Daoy (cell line): ENCODE measurements around the gene DYNLT2. TPM values are rescaled to one million over a fixed set of nuclear protein-coding genes. Genes with fewer than 3 reads are reported as not detected.

Experiments used
- DNase-seq: peaks from one replicate; pipeline ENCODE4 v3.0.0-alpha.2; 2015; ENCODE audit warnings: low read depth
- total RNA-seq: library from RNA; depleted of rRNA; stranded (reverse); fragments of >200 nt; shearing (Covaris generic); gene quantifications from 2 replicates; pipeline ENCODE4 v1.2.3, GENCODE V29; 2014

DYNLT2 gene
- total RNA-seq, 1 experiment from 2014 or later = 2.3 TPM

DNA sequence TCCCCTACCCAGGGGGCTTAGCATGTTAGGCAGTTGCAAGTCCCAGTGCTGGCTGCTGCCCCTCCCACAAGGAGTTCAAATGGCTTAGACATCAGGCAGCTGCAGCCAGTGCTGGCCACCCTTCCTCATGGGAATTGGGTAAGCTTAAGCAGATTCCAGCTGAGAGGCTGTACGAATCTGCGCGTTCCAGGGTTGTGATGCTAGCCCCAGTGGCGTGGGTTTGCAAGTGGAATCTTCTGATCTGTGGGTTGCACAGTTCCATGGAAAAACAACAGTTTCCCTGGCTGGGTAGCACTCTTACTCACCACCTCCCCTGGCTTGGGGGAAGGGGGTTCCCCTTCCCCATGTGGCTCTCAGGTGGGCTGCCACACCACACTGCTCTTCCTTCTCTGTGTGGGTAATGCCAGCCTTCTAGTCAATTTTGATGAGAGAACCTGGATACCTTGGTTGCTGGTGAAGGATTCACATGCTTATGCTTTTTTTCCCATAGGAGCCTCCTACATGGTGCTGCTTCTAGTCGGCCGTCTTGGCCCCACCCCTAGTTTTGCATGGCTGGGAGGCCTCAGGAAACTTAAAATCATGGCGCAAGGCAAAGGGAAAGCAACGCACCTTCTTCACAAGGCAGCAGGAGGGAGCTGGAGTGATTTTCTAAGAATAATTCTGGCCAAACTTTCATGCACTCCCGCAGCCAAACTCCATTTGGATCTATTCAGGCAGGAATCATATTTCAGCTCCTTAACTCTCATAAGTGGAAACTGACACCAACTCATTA, 13.0 kb downstream of the DYNLT2 start:
- DNase-seq = no peak

DNA sequence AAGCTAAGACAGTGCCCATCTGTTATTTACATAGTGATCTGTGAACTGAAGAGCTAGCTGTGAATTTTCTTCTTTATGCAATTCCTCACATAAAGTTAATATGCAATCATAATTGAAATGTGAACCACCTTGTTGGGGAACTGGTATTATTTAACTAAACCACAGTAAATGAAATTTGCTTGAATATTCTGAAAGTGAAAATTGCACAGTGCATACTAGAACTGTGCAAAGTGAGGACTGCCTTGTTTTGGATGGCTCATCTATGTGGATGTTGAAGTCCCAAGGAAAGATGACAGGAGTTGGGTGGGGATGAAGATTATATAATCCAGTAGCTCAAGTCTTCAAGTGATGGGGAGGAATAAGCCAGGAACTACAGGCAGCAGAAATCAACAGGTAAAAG, 21.4 kb downstream of the DYNLT2 start:
- DNase-seq = no peak

DNA sequence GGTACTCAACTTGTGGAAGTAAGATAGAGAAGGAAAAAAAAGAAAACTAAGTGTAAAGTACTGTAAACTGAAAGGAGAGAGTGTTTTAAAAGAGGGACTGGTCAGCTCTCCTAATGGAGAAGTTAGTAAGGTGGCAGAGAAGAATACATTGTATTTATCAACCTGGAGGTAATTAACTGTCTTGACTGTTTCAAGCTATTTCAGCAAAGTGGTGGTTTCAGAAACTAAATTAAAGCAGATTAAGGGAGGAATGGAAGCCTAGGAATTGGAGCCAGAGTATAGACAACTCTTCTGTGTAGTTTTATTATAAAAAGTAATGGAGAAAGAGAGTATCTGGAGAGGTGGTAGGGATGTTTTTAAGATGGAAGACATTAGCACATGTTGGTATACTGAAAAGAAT, 24.4 kb downstream of the DYNLT2 start:
- DNase-seq = no peak

DNA sequence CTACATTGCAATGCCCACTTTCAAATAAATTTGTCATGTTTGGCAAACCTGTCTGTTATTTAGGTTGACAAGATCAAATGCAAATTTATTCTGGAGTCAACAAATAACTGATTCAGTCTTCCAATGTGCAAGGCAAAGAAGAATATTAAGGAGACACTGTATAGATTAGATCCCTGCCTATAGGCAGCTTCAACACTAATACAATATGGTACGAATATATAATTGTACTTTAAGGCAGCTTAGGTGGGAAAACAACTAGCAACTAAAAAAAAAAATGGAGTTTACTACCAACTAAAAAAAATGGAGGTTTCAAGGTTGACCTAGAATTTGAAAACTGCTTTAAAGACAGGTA, 25.3 kb downstream of the DYNLT2 start:
- no peak for DNase-seq

DNA sequence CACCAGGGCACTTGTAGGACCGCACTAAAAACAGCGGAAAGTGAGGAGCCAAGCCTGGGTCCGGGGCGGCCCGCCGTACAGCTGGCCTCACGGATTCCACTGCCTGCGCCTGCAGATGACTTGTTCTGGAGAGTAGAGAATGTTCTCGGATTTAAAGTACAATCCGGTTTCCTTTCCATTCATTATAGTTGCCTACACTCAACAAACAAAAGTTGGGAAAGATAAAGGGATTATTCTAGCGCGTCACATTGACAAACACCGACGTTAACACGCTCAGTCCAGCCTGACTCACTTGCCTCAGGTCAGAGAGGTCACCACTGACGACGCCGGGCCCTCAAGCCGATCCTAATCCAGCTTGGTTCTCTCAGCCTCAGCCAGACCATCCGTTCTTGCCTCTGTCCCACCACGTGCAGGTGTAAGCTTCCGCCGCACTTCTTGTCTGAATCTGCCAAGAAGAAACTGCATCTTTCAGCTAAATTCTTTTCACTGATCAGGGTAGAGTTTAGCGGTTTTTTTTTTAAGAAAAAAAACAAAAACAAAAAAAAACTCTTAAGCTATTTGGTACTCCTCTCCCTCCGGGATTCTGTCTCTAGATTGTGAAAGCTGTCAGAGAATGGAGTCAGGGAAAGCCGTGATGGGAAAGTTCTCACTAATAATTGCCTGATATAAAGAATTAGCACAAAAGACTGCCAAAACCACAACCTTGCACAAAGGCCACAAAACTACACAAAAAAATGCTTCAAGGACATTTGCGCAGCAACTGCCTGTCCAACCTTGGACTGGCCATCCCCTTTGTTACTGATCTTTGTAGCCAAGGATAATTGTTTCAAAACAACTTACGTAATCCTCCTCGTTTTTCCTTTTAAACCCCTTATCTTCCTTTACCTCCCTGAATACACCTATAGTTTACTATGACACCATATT, 26.0 kb downstream of the DYNLT2 start:
- peak; percentile 37 for DNase-seq

GRCh38 chr6:169724494-169725124, 26.8 kb downstream of the DYNLT2 start, which contains the start of gene PHF10:
PHF10 (minus strand) TSS chr6:169724500; CDS start chr6:169723931, 569 bp downstream.
- peak; percentile 65 for DNase-seq

DNA sequence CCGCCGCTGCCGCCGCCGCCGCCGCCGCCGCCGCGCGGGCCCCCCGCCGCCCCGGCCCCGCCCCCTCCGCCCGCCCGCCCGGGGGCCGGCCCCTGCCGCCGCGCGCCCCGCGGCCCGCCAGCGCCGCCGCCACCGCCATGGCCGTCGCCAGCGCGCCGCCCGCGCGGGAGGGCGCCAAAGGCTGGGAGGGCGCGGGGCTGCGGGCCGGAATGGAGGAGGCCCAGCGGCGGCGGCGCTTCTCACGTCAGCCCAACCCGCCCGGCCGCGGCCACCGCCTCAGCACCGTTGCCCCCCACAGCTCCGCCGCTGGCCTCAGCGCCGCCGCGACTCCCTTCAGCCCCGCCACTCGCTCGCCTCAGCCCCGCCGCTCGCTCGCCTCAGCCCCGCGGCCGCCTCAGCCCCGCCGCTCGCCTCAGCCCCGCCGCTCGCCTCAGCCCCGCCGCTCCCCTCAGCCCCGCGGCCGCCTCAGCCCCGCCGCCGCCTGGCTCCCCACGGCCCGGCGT, 27.3 kb downstream of the DYNLT2 start:
- peak; percentile 67 for DNase-seq

- peak; percentile 76 for DNase-seq
Measured at GRCh38 chr6:169723200-169723909, 28.0 kb downstream of the DYNLT2 start.

GRCh38 chr6:169722362-169723199, 28.8 kb downstream of the DYNLT2 start:
- DNase-seq = peak; percentile 83

GRCh38 chr6:169720207-169720855, 31.0 kb downstream of the DYNLT2 start:
- no peak for DNase-seq

DNA sequence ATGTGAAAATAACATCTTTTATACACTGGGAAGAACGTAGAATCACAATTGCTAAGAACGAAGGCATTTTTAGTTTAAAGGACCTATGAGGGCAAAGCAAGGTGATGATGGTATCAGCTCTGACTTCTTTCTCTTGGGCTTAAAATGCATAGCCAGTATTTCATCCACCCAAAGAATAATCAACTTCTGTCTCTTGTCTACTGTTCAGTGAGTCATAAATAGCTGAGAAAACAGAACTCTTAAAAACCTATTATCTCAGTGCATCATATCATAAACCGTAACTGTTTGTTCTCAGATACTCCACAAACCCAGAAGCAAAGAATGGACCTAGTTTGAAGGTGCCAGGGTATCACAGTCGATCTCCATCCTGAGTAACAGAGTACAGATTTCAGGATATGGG, 32.3 kb downstream of the DYNLT2 start:
- no peak for DNase-seq

DNA sequence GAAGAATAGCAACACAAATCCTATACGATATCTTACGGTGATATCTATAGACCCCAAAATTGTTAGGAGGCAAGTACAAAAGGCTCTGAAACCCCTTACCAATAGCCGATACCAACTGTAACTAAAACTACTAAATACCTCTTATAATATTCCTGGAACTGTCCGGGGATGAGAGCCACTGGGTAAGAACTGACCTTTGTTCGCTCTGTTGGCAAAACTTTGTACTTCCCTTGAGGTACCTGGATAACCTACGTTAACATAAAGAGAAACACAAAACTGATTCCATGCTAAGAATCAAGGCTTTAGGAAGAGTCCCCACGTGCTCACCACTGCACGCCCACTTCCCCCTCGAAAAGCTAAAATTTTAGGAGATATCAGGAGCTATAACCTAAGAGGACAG, 36.8 kb downstream of the DYNLT2 start:
- no peak for DNase-seq

DNA sequence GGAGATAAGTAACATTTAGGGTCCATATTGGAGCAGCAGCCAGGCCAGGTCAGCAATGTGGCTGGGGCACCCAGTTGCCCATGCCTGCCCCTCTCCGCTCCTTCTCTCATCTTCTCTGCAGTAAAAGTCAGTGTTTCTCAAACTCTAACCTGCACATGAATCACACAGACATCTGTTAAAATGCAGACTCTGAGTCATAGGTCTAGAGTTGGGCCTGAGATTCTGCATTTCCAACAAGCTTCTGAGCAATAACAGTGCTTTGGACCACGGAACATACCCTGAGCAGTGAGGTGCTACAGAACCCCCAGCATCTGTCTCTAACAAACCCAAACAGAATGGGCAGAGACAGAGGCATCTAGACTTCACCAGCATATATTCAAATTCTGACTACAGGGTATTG, 37.2 kb downstream of the DYNLT2 start:
- no peak for DNase-seq

- no peak for DNase-seq
Measured at GRCh38 chr6:169710009-169710408, 41.4 kb downstream of the DYNLT2 start.

- no peak for DNase-seq
Measured at GRCh38 chr6:169709293-169709692, 42.1 kb downstream of the DYNLT2 start.

- no peak for DNase-seq
Measured at GRCh38 chr6:169707772-169708171, 43.6 kb downstream of the DYNLT2 start.

DNA sequence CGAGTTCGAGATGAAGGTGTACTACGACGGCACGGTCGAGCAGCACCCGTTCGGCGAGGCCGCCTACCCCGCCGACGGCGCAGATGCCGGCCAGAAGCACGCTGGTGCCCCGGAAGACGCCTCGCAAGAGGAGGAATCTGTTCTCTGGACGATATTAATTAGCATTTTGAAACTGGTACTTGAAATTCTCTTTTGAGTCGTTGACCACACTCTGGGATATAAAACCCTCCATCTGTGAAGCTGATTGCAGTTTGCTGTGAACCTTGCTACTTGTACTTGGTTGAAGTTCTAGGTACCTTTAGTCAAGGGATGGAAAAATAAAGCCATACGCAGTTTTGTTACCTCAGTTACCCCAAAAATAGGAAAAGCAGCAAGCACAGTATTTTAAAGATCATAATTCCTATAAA, 48.5 kb downstream of the DYNLT2 start:
- no peak for DNase-seq

- peak; percentile 99 for DNase-seq
Measured at GRCh38 chr6:169701954-169702839, 49.2 kb downstream of the DYNLT2 start, which contains the start of the genes C6orf120 and WDR27. C6orf120 (plus strand) TSS chr6:169702126; CDS start chr6:169702460, 334 bp downstream. WDR27 (minus strand) TSS chr6:169702029; CDS start chr6:169689005, 13,024 bp downstream.
